HCT116 (cell line): ENCODE data around the gene MYCN. TPM values are rescaled to one million over a fixed set of nuclear protein-coding genes. Genes with fewer than 3 reads are reported as not detected.

ENCODE experiments used
- ATAC-seq: fragments of 200-7000 bp; cut with Tn5 transposase; 2 replicates; pipeline ENCODE4 v1.9.1; 2020; ENCODE audit warnings: mild to moderate bottlenecking, moderate library complexity
- BruUV-seq: library from RNA; stranded (reverse); fragments of 400-500 nt; replicated peaks from 2 replicates; lab custom pipeline; 2021; lab: Mats Ljungman, UMichigan
- CTCF ChIA-PET: fragments of 300-600 bp; sonication (Branson Sonifier 250); formaldehyde crosslinking; loops from one replicate; lab custom pipeline; 2021; ENCODE audit warnings: antibody characterized with exemption; lab: Charles Lee
- POLR2A ChIA-PET: fragments of 300-600, 350-600 bp; sonication (Branson Sonifier 250); formaldehyde crosslinking; loops from one replicate; lab custom pipeline; 2021; ENCODE audit warnings: antibody characterized with exemption; lab: Charles Lee
- RAD21 ChIA-PET, 2 experiments: fragments of 300-600 bp; sonication (Branson Sonifier 250); formaldehyde crosslinking; loops; one replicate each; lab custom pipeline; 2023; ENCODE audit warnings: low total read pairs in 2 of 2; ENCODE audit not compliant: uncharacterized antibody in 2 of 2, unreplicated experiment in 2 of 2, low non-redundant PET in 1 of 2; lab: Charles Lee
- DNase-seq: peaks from one replicate; pipeline ENCODE4 v3.0.0-alpha.2; 2010; ENCODE audit warnings: low read depth, low spot score
- H2AFZ ChIP-seq: fragments of 200-600 bp; shearing (Covaris generic), sonication (generic); 2 replicates; pipeline ENCODE4 v1.6.1; 2017; ENCODE audit warnings: low read depth, mixed run types, mixed read lengths, antibody characterized with exemption, low read length; ENCODE audit not compliant: poor library complexity, severe bottlenecking
- H3K27ac ChIP-seq: 2 replicates; pipeline ENCODE4 v1.5.1; 2012; ENCODE audit warnings: low read depth, low read length
- H3K27me3 ChIP-seq: fragments of 200-600 bp; sonication (generic); 2 replicates; pipeline ENCODE4 v1.6.1; 2016; ENCODE audit warnings: mixed run types, low read length, mixed read lengths; ENCODE audit not compliant: insufficient read depth
- H3K36me3 ChIP-seq, 2 experiments: fragments of 200-500 bp in 1 of 2; fragments of 200-600 bp in 1 of 2; sonication (Bioruptor generic) in 1 of 2; sonication (generic) in 1 of 2; 2 replicates each; pipeline versions ENCODE4 v1.5.1 to v1.6.1; 2014 to 2016; ENCODE audit warnings: low read length in 2 of 2, inconsistent platforms in 1 of 2, mixed read lengths in 1 of 2, mixed run types in 1 of 2; ENCODE audit not compliant: insufficient read depth in 2 of 2, control insufficient read depth in 1 of 2
- H3K4me1 ChIP-seq, 2 experiments: fragments of 200-600 bp in 1 of 2; sonication (generic) in 1 of 2; 2 replicates each; pipeline versions ENCODE4 v1.5.1 to v1.6.1; 2012 to 2017; ENCODE audit warnings: low read length in 2 of 2, inconsistent platforms in 1 of 2, mild to moderate bottlenecking in 1 of 2, mixed read lengths in 1 of 2, mixed run types in 1 of 2, moderate library complexity in 1 of 2; ENCODE audit not compliant: insufficient read depth in 2 of 2, control insufficient read depth in 1 of 2
- H3K4me2 ChIP-seq: fragments of 200-600 bp; sonication (generic); 2 replicates; pipeline ENCODE4 v1.6.1; 2017; ENCODE audit warnings: mixed run types, low read length, mixed read lengths
- H3K4me3 ChIP-seq, 2 experiments: fragments of 200-600 bp in 1 of 2; sonication (generic) in 1 of 2; replicated peaks in 1 of 2; 2 replicates each; pipeline ENCODE4 v1.5.1; 2011 to 2016; ENCODE audit warnings: low read length in 2 of 2, control low read depth in 1 of 2, low read depth in 1 of 2, mild to moderate bottlenecking in 1 of 2, mixed read lengths in 1 of 2, mixed run types in 1 of 2
- H3K79me2 ChIP-seq: fragments of 200-600 bp; sonication (generic); 2 replicates; pipeline ENCODE4 v1.6.1; 2017; ENCODE audit warnings: mild to moderate bottlenecking, mixed run types, low read length, moderate library complexity, mixed read lengths; ENCODE audit not compliant: insufficient read depth
- H3K9ac ChIP-seq: fragments of 200-600 bp; sonication (generic); 2 replicates; pipeline ENCODE4 v1.6.1; 2016; ENCODE audit warnings: low read length, mixed read lengths
- H3K9me2 ChIP-seq: fragments of 200-600 bp; sonication (generic), shearing (Covaris generic); 2 replicates; pipeline ENCODE4 v1.6.1; 2017; ENCODE audit warnings: mixed run types, mild to moderate bottlenecking, moderate library complexity; ENCODE audit not compliant: insufficient read depth
- H3K9me3 ChIP-seq, 2 experiments: fragments of 200-500 bp in 1 of 2; fragments of 200-600 bp in 1 of 2; sonication (Bioruptor generic) in 1 of 2; sonication (generic) in 1 of 2; 2 replicates each; pipeline ENCODE4 v1.6.1; 2014 to 2017; ENCODE audit warnings: low read length in 2 of 2, mixed read lengths in 2 of 2, inconsistent platforms in 1 of 2, low read depth in 1 of 2, mild to moderate bottlenecking in 1 of 2, mixed run types in 1 of 2, moderate library complexity in 1 of 2; ENCODE audit not compliant: control insufficient read depth in 1 of 2, insufficient read depth in 1 of 2
- H4K20me1 ChIP-seq: fragments of 200-600 bp; sonication (generic), shearing (Covaris generic); 2 replicates; pipeline ENCODE4 v1.6.1; 2017; ENCODE audit warnings: mixed run types, mild to moderate bottlenecking, moderate library complexity; ENCODE audit not compliant: insufficient read depth
- CBX3 ChIP-seq: IDR thresholded peaks from 2 replicates; pipeline ENCODE4 v1.6.1; 2012; ENCODE audit warnings: low read depth
- CEBPB ChIP-seq: IDR thresholded peaks from 2 replicates; pipeline ENCODE4 v1.6.1; 2012; ENCODE audit warnings: low read depth
- CTCF ChIP-seq, 3 experiments: fragments of 200-600 bp in 1 of 3; sonication (generic) in 1 of 3; IDR thresholded peaks in 2 of 3; conservative IDR thresholded peaks in 1 of 3; 2 replicates each; pipeline ENCODE4 v1.5.1; 2012 to 2017; ENCODE audit warnings: low read depth in 2 of 3, low read length in 2 of 3, antibody characterized with exemption in 1 of 3, borderline replicate concordance in 1 of 3, control low read depth in 1 of 3, mild to moderate bottlenecking in 1 of 3, mixed read lengths in 1 of 3, mixed run types in 1 of 3, moderate library complexity in 1 of 3; ENCODE audit not compliant: insufficient read depth in 1 of 3
- EGR1 ChIP-seq: IDR thresholded peaks from 2 replicates; pipeline ENCODE4 v1.6.1; 2012; ENCODE audit warnings: low read depth
- EZH2 ChIP-seq: fragments of 200-600 bp; sonication (generic); IDR thresholded peaks from 2 replicates; pipeline ENCODE4 v1.6.1; 2017; ENCODE audit warnings: antibody characterized with exemption, mixed run types
- EZH2phosphoT487 ChIP-seq: fragments of 200-600 bp; IDR thresholded peaks from 2 replicates; pipeline ENCODE4 v1.6.1; 2018; ENCODE audit warnings: antibody characterized with exemption, borderline replicate concordance
- MAX ChIP-seq: IDR thresholded peaks from 2 replicates; pipeline ENCODE4 v1.6.1; 2012
- POLR2A ChIP-seq: IDR thresholded peaks from 2 replicates; pipeline ENCODE4 v1.7.0; 2011; ENCODE audit warnings: borderline replicate concordance; ENCODE audit not compliant: insufficient read depth, insufficient read length; ENCODE audit errors: extremely low read depth
- RAD21 ChIP-seq: IDR thresholded peaks from 2 replicates; pipeline ENCODE4 v1.6.1; 2012; ENCODE audit warnings: low read depth, mild to moderate bottlenecking
- REST ChIP-seq: IDR thresholded peaks from 2 replicates; pipeline ENCODE4 v1.6.1; 2012; ENCODE audit warnings: low read depth
- SIN3A ChIP-seq: IDR thresholded peaks from 2 replicates; pipeline ENCODE4 v1.6.1; 2012; ENCODE audit warnings: low read depth
- SRF ChIP-seq: IDR thresholded peaks from 2 replicates; pipeline ENCODE4 v1.6.1; 2012; ENCODE audit warnings: low read depth
- TCF7L2 ChIP-seq: IDR thresholded peaks from 2 replicates; pipeline ENCODE4 v1.7.0; 2011; ENCODE audit warnings: borderline replicate concordance, inconsistent platforms; ENCODE audit not compliant: insufficient read depth, insufficient read length; ENCODE audit errors: extremely low read depth
- ZNF274 ChIP-seq: fragments of 200-500 bp; sonication (Bioruptor generic); IDR thresholded peaks from 2 replicates; pipeline ENCODE4 v1.6.1; 2014; ENCODE audit warnings: mild to moderate bottlenecking, low read depth, low read length, inconsistent platforms
- intact Hi-C: fragments of 100-400 bp; cut with micrococcal nuclease; formaldehyde crosslinking; loops from 2 replicates; pipeline ENCODE4 v1.10.0; 2022
- total RNA-seq: library from RNA; stranded (reverse); gene quantifications from one replicate; pipeline ENCODE4 v1.2.1, GENCODE V29; 2021; ENCODE audit not compliant: unreplicated experiment

MYCN gene
- total RNA-seq, 1 experiment from 2014 or later, result not detected

- H2AFZ ChIP-seq, result no peak overlapping the region
- ATAC-seq, result no peak
- no peaks in the 10 kb centered on the region for H3K27me3 ChIP-seq
- ChIA-PET RAD21 (no interaction called here), CTCF (no interaction called here), POLR2A (no interaction called here)
- no peaks in the 10 kb centered on the region for H3K36me3 ChIP-seq
- no peaks in the 10 kb centered on the region for H3K9me2 ChIP-seq
- intact Hi-C loops, result no loop called here
- no peak for DNase-seq
- H3K27ac ChIP-seq, result no peak overlapping the region
- no TSS peak for BruUV-seq
- H3K9ac ChIP-seq, result no peak overlapping the region
- no peak for TF ChIP-seq CTCF (IDR thresholded peaks at IDR 0.05 in 2 of 3, conservative IDR thresholded peaks at IDR 0.05 in 1 of 3; ENCODE audit: borderline replicate concordance in 1 of 3, insufficient read depth in 1 of 3, low read depth in 2 of 3, low read length in 2 of 3)
- TF ChIP-seq EZH2phosphoT487, result no peak
- TF ChIP-seq SRF, result no peak
- TF ChIP-seq CBX3, result no peak
- no peak for TF ChIP-seq TCF7L2
- TF ChIP-seq RAD21, result no peak
- TF ChIP-seq POLR2A, result no peak
- no peak for TF ChIP-seq EGR1
- TF ChIP-seq SIN3A, result no peak
- no peak for TF ChIP-seq REST
- no peak for TF ChIP-seq EZH2
- no peak for TF ChIP-seq ZNF274
- no peak for TF ChIP-seq MAX
- TF ChIP-seq CEBPB, result no peak
- H3K4me1 ChIP-seq, result no peaks in the 10 kb centered on the region
- 0 out of 4 replicates have a peak, but pooled peaks cover 0 to 4% of the 10 kb centered on the region in 2 experiments for H3K9me3 ChIP-seq
- H4K20me1 ChIP-seq, result no peaks in the 10 kb centered on the region
- H3K79me2 ChIP-seq, result no peaks in the 10 kb centered on the region
- no peak overlapping the region for H3K4me2 ChIP-seq
- H3K4me3 ChIP-seq, result no peak overlapping the region
These were observed 46.5 kb upstream of the MYCN start for GRCh38 chr2:15893689-15894480.
